Stimulated activated CD4-positive, alpha-beta T cell treated with anti-CD3 and anti-CD28 coated beads, Interleukin-4, amount 100 ng/mL, for 24 hours (primary cell): ENCODE results near the gene RYR2.
"Not testable (repeated sequence)": the region's sequence is repeated elsewhere in the genome, so short reads cannot be mapped to it uniquely, and the experiment has no call there.

Experiments used
- DNase-seq: peaks from one replicate; pipeline ENCODE4 v3.0.0-alpha.2; 2020

The RYR2 gene

GRCh38 chr1:237590386-237590785 lies 548.4 kb downstream of the RYR2 start:
- no peak for DNase-seq

DNA sequence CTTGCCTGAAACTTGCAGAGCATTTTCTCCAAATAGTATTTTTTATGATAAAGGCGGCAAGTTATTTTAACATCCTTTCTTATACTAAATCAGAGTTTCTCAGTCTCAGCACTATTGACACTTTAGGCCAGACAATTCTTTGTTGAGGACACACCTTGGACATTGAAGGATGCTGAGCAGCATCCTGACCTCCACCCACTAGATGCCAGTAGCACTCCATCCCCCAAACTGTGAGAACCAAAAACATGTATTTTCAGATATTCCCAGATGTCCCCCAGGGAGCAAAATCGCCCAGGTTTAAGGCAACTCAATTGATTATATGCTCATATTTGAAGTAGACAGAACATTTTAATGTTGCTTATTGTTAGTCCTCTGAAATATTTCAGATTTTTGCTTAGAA lies 549.4 kb downstream of the RYR2 start:
- no peak for DNase-seq

- DNase-seq, result not testable (repeated sequence)
Observed at GRCh38 chr1:237603036-237603568, 561.1 kb downstream of the RYR2 start.

GRCh38 chr1:237608433-237608832 lies 566.4 kb downstream of the RYR2 start:
- no peak for DNase-seq

DNA sequence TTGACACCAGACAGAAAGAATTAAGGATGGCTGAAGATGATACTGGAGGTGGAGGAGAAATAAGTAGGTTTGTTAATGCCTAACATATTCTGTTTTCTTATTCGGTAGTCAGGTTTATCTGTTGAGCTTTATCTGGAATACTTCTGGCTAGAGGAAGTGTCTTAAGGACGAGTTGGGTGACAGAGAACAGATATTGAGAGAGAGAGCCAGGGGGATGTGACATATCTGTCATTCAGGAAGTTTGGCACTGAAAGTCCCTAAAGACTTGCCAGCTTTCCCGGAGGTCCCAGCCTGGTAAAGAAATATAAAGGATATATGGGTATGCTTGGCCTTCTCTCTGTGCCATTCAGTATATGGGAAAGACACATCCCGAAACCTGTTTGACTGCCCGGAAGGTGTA lies 568.2 kb downstream of the RYR2 start:
- DNase-seq, result no peak

GRCh38 chr1:237613984-237614383 lies 572.0 kb downstream of the RYR2 start:
- DNase-seq, result no peak

- no peak for DNase-seq
Observed at GRCh38 chr1:237619553-237619952, 577.6 kb downstream of the RYR2 start.

GRCh38 chr1:237634922-237635321 lies 592.9 kb downstream of the RYR2 start:
- no peak for DNase-seq

GRCh38 chr1:237638555-237638954 lies 596.6 kb downstream of the RYR2 start:
- DNase-seq, result no peak

- no peak for DNase-seq
Observed at GRCh38 chr1:237640011-237640671, 598.2 kb downstream of the RYR2 start.

- DNase-seq, result no peak
Observed at GRCh38 chr1:237640966-237641365, 599.0 kb downstream of the RYR2 start.

DNA sequence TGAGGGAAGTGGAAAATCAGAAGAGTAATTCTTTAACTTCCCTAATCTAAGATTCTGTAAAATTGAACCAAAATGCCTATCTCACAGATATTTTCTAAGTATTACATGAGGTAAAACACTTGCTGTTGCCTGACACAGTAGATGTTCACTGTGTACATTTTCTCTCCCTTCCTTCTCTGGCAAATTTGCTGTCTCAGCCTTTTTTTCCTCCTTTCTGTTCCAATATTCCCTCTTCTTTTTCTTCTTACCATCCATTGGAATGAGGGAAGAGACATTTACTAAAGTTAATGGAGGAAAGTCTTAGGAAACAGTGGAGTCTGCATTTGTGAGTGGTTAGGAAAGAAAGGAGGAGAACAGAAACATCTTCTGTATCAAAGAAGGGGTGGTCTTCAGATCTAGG lies 608.8 kb downstream of the RYR2 start:
- no peak for DNase-seq

DNA sequence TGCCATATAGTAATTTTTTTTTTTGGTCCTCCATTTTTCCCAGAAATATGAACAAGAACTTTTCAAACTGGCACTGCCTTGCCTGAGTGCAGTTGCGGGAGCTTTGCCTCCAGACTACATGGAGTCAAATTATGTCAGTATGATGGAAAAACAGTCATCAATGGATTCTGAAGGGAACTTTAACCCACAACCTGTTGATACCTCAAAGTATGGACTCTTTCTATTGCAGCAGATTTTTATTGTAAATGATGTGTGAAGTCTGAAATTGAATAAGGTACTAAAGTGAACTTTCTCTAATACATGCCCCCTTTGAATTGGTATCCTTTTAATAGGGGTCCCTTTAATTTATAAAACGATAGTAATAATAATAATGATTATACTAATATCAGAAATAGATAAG lies 613.8 kb downstream of the RYR2 start:
- DNase-seq, result no peak

DNA sequence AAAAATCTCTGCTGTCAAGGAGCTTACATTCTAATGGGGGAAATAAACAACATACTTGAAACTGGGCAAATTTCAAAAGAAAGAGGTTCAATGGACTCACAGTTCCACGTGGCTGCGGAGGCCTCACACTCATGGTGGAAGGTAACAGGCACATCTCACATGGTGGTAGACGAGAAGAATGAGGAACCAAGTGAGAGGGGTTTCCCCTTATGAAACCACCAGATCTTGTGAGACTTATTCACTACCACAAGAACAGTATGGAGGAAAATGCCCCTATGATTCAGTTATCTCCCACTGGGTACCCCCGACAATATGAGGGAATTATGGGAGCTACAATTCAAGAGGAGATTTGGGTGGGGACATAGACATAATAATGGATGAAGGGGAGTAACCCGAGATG lies 622.4 kb downstream of the RYR2 start:
- no peak for DNase-seq

GRCh38 chr1:237670302-237670701 lies 628.3 kb downstream of the RYR2 start:
- no peak for DNase-seq

DNA sequence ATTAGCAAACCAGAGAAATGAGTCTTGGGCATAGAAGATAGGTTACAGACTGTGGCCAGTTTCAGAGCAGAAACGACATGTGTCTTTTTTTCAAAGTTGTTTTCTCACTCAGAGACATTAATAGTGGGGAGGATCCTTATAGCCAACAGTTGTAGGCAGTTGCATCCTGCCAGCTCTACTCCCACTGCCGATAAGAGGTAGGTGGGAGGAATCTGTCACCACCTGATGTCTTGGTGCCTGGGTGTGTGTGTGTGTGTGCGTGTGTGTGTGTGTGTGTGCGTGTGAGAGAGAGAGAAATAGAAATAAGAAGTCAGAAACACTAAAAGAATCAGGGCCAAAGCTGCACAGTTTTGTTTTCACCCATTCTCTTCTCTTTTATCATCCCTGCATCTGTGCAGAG lies 629.3 kb downstream of the RYR2 start:
- DNase-seq, result no peak

DNA sequence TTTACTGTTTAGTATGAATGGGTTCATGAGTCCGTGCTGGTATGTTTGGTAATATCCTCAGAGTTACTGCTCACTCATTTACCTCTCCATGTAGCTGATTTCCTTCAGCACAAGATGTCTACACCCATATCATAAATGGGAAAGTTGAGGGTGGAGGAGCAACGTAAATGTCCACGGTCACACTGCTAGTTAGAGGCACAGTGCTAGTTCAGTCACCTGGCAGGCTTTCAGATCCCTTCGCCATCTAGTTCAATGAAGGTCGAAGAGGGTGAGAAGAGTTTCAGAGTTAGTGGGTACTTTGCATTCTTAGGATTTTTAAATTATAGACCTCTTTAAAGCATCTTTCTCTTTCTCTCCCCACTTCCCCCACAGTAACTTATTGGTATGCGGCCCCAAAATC lies 630.0 kb downstream of the RYR2 start:
- no peak for DNase-seq

DNA sequence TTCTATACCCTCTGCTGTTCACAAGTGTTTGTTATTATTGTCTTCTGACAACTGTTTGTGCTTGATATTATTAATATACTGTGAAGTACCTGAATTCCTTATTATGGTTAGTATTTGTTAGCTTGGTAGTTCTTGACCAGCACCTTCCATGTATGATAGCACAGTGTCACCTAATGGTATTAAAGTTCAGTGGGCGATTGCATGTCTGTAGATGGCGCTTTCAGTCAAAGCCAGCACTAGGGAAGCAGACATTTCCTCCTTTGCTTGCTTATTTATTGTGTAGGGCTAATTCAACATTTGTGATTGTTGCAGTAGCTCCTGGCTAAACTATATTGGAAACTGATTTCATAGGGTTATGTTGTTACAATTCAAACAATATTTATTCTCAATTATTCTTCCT lies 630.8 kb downstream of the RYR2 start:
- DNase-seq, result no peak

DNA sequence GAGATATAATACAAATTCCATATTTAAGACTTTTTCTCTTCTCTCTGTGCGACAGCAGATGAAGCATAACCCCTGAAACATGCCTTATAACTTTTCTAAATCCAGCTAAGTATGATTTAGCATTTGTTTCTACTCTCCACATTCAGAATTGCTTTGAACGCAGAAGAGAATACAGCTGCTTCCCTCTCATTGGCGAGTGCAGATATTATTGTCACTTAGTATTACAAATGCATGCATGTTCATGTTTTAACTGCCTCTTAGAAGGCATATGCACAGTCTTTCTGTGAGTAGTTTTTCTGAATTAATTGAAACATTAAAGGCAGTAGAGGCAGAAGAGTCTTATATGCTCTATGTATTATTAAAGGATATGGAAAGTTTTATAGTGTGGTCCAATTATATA lies 631.6 kb downstream of the RYR2 start:
- DNase-seq, result no peak

DNA sequence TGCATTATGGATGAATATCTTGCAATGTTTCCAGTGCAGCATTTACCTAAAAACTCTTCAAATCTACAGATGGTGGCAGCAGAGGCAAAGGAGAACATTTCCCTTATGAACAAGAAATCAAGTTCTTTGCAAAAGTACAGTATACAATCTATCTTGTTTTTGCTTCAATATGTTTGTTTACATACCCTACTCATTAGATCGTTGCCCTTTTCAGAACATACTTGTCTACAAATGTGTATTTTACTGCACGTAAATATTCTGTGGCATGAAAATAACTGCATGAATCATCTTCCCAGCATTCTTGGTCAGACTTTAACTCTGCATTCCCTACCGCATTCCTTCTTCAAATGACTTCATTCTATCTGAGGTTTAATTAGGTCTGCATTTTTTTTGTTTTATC lies 636.0 kb downstream of the RYR2 start:
- no peak for DNase-seq

- DNase-seq, result no peak
Observed at GRCh38 chr1:237679687-237680086, 637.7 kb downstream of the RYR2 start.

DNA sequence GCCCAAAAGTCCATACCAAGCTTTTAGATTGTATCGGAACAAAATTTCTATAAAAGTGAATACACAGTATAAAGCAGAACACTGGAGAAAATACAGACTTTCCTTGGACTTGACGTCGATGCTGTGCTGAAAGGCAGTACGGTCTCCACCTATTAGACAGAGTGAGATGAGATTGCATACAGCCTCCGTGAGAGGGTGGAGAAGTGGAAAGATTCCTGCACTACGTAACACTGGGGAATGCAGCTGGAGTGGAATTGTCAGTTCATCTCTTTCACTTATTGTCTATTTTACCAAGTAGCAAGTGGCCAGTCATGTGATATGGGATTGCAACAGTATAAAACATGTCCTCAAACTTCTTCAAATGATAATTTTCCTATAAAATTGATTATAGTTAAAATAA lies 639.2 kb downstream of the RYR2 start:
- DNase-seq, result no peak

DNA sequence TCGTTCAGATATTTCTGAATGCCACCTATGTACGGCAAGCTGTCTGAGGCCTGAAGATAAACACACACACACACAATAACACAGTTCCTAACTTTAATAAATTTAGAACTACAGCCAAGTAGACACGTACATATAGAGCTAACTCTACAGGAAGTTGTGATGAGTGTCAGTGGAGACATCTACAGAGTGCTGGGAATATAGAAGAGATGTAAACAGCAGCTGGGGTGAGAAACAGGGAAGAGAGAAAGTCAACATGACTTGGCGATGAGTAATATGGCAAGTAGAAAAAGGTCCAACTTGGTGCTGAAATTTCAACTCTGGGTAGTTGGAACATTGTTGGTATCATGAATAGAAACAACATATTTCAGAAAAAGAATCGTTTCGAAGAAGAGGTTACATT lies 642.3 kb downstream of the RYR2 start:
- no peak for DNase-seq

- no peak for DNase-seq
Observed at GRCh38 chr1:237685551-237685950, 643.6 kb downstream of the RYR2 start.

GRCh38 chr1:237687804-237688203 lies 645.8 kb downstream of the RYR2 start:
- DNase-seq, result no peak
